Measurements from ENCODE around the gene NFASC. TPM values are rescaled to one million over a fixed set of nuclear protein-coding genes. Genes with fewer than 3 reads are reported as not detected.

NFASC gene
- total and polyA plus RNA-seq, 2 experiments from 2014 or later, result 3.9 to 11.7 TPM

- Histone ChIP-seq H3K36me3 (ENCODE audit: insufficient read depth) (no peaks in the 10 kb centered on the region), H3K4me3 (no peak overlapping the region), H3F3A (replicated peaks; ENCODE audit: low read depth) (no peaks in the 10 kb centered on the region; the same call in 1 of the 2 replicates), H3K9me2 (ENCODE audit: insufficient read depth) (no peaks in the 10 kb centered on the region), H3K79me2 (replicated peaks; ENCODE audit: insufficient read depth) (no peaks in the 10 kb centered on the region), H4K20me1 (replicated peaks; ENCODE audit: insufficient read depth) (no peaks in the 10 kb centered on the region), H2AFZ (no peak overlapping the region), H3K4me2 (no peak overlapping the region), H3K4me1 (ENCODE audit: insufficient read depth) (no peaks in the 10 kb centered on the region), H3K27me3 (ENCODE audit: insufficient read depth) (no peaks in the 10 kb centered on the region), H3K27ac (ENCODE audit: low read depth) (no peak overlapping the region)
- Mint-ChIP-seq H3K4me1 (peaks cover 27% of the 10 kb centered on the region), H3K27me3 (ENCODE audit: insufficient read depth, low read depth, poor library complexity) (peaks cover 4% of the 10 kb centered on the region), H3K36me3 (ENCODE audit: low read depth) (no peaks in the 10 kb centered on the region), H3K27ac (no peak overlapping the region), H3K4me3 (no peak overlapping the region), H3K9me3 (no peaks in the 10 kb centered on the region)
- TF ChIP-seq ZNF331 (CRISPR knock-in tag; IDR thresholded peaks at IDR 0.05; ENCODE audit: low read depth) (no peak), ZNF462 (CRISPR knock-in tag; IDR thresholded peaks at IDR 0.05) (no peak)
- no peak for DNase-seq (ENCODE audit: low spot score)
- ATAC-seq, result no peak
Observed at GRCh38 chr1:205017001-205017400, 146.3 kb downstream of the NFASC start.

- no peaks in the 10 kb centered on the region for H3K36me3 Mint-ChIP-seq (ENCODE audit: low read depth)
- H3K27me3 Mint-ChIP-seq (ENCODE audit: insufficient read depth, low read depth, poor library complexity), result peaks cover 2% of the 10 kb centered on the region
- Histone ChIP-seq H4K20me1 (replicated peaks; ENCODE audit: insufficient read depth) (no peaks in the 10 kb centered on the region), H3K27me3 (ENCODE audit: insufficient read depth) (no peaks in the 10 kb centered on the region), H3K4me1 (ENCODE audit: insufficient read depth) (no peaks in the 10 kb centered on the region), H3K36me3 (ENCODE audit: insufficient read depth) (no peaks in the 10 kb centered on the region), H3K9me2 (ENCODE audit: insufficient read depth) (no peaks in the 10 kb centered on the region), H3K27ac (ENCODE audit: low read depth) (no peak overlapping the region), H3K79me2 (replicated peaks; ENCODE audit: insufficient read depth) (no peaks in the 10 kb centered on the region), H3F3A (replicated peaks; ENCODE audit: low read depth) (no peaks in the 10 kb centered on the region; the same call in 1 of the 2 replicates), H3K4me2 (no peak overlapping the region), H3K4me3 (no peak overlapping the region), H2AFZ (no peak overlapping the region)
- no peak for DNase-seq (ENCODE audit: low spot score)
- H3K9me3 Mint-ChIP-seq, result no peaks in the 10 kb centered on the region
- no peak overlapping the region for H3K4me3 Mint-ChIP-seq
- peaks cover 20% of the 10 kb centered on the region for H3K4me1 Mint-ChIP-seq
- no peak for ATAC-seq
- no peak overlapping the region for H3K27ac Mint-ChIP-seq
- TF ChIP-seq REST (IDR thresholded peaks at IDR 0.05; ENCODE audit: unreplicated experiment) (no peak), STAT1 (IDR thresholded peaks at IDR 0.05; ENCODE audit: unreplicated experiment) (no peak), NANOG (IDR thresholded peaks at IDR 0.05; ENCODE audit: borderline replicate concordance) (no peak), ZNF114 (CRISPR knock-in tag; IDR thresholded peaks at IDR 0.05) (no peak), EZH2phosphoT487 (IDR thresholded peaks at IDR 0.05; ENCODE audit: unreplicated experiment) (no peak), CTCF (conservative IDR thresholded peaks at IDR 0.05; ENCODE audit: low read depth in 2 of 2) (no peak)
Observed at GRCh38 chr1:205017766-205018165, 147.1 kb downstream of the NFASC start.
